ENCODE results near the gene TSR1.

The TSR1 gene

GRCh38 chr17:2336215-2336851, at the start of gene TSR1:
TSS of gene TSR1 (minus strand) at chr17:2336457. CDS start at chr17:2336427, 30 bp downstream.
- DNase-seq, result peak; percentile 63

- DNase-seq, result no peak
Observed at GRCh38 chr17:2385240-2386210, 49.3 kb upstream of the TSR1 start.

- no peak for DNase-seq
Observed at GRCh38 chr17:2384439-2385127, 48.3 kb upstream of the TSR1 start.

GRCh38 chr17:2383628-2384167, 47.4 kb upstream of the TSR1 start:
- no peak for DNase-seq

GRCh38 chr17:2380950-2381649, 44.8 kb upstream of the TSR1 start:
- DNase-seq, result no peak

GRCh38 chr17:2380226-2380922, 44.1 kb upstream of the TSR1 start:
- DNase-seq, result no peak

- DNase-seq, result no peak
Observed at GRCh38 chr17:2379489-2380225, 43.4 kb upstream of the TSR1 start.

GRCh38 chr17:2378905-2379304, 42.6 kb upstream of the TSR1 start:
- DNase-seq, result no peak

GRCh38 chr17:2377659-2378058, 41.4 kb upstream of the TSR1 start:
- DNase-seq, result no peak

- DNase-seq, result no peak
Observed at GRCh38 chr17:2376107-2376506, 39.9 kb upstream of the TSR1 start.

- no peak for DNase-seq
Observed at GRCh38 chr17:2375406-2375805, 39.1 kb upstream of the TSR1 start.

GRCh38 chr17:2374549-2375285, 38.5 kb upstream of the TSR1 start:
- no peak for DNase-seq

- no peak for DNase-seq
Observed at GRCh38 chr17:2373179-2373578, 36.9 kb upstream of the TSR1 start.

- DNase-seq, result no peak
Observed at GRCh38 chr17:2372681-2373080, 36.4 kb upstream of the TSR1 start.

- no peak for DNase-seq
Observed at GRCh38 chr17:2372180-2372579, 35.9 kb upstream of the TSR1 start.

- no peak for DNase-seq
Observed at GRCh38 chr17:2371183-2372130, 35.2 kb upstream of the TSR1 start.

GRCh38 chr17:2370211-2370589, 33.9 kb upstream of the TSR1 start:
- DNase-seq, result no peak

GRCh38 chr17:2369551-2370210, 33.4 kb upstream of the TSR1 start:
- DNase-seq, result no peak

- DNase-seq, result no peak
Observed at GRCh38 chr17:2369039-2369438, 32.8 kb upstream of the TSR1 start.

Measured in NCI-H1105 treated with DMSO at 0.1 percent for 48 hours (cell line).